Measurements from ENCODE around the gene CLEC6A.

DNA sequence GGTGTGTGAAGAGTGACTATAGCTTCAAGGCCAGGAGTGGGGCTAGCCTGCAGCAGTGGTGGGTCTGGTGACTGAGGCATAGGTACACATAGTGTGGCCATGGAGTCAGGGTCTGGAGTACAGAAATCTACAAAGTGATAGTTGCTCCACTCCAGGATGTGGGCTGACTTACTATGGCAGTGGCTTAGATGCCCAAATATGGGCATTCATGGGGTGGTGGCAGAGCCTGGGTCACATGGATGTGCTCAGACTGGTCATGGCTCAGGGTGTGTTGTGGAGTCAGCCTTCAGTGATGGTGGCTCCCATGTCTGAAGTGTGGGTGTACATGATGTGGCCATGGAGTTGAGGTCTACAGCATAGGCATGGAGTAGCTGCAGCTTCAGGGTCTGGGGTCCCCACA, 27.3 kb downstream of the CLEC6A start:
- TF ChIP-seq CTCF (conservative IDR thresholded peaks at IDR 0.05), result no peak
- TF ChIP-seq EZH2 (IDR thresholded peaks at IDR 0.05; ENCODE audit: low read depth), result no peak

All from PC-9 (cell line).